Measurements from ENCODE around the gene ANXA8L1. TPM values are rescaled to one million over a fixed set of nuclear protein-coding genes. Genes with fewer than 3 reads are reported as not detected.
"Not testable (repeated sequence)": the region's sequence is repeated elsewhere in the genome, so short reads cannot be mapped to it uniquely, and the experiment has no call there.

Gene ANXA8L1
- total and polyA plus RNA-seq, 2 donors (not counting 1 experiment from before 2014, with no cell fraction given) = not detected

DNA sequence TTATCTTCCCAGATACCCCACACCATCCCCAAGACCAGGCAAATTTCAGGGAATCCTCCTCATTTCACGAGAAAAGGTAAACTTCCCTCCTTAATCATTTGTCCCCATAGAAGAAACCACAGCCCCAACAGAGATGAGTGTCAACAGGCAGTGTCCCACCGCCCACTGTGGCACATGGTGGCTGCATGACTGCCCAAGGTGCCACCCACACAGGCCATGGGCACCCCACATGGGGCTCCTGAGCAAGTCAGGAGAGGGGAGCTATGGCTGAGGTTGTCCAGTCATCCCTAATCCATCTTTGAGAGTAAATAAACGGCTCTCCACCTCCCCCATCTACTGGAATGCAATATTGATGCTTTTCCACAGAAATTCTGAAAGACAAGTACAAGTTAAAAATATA is 44.7 kb upstream of the ANXA8L1 start:
- TF ChIP-seq, protein P1, sequence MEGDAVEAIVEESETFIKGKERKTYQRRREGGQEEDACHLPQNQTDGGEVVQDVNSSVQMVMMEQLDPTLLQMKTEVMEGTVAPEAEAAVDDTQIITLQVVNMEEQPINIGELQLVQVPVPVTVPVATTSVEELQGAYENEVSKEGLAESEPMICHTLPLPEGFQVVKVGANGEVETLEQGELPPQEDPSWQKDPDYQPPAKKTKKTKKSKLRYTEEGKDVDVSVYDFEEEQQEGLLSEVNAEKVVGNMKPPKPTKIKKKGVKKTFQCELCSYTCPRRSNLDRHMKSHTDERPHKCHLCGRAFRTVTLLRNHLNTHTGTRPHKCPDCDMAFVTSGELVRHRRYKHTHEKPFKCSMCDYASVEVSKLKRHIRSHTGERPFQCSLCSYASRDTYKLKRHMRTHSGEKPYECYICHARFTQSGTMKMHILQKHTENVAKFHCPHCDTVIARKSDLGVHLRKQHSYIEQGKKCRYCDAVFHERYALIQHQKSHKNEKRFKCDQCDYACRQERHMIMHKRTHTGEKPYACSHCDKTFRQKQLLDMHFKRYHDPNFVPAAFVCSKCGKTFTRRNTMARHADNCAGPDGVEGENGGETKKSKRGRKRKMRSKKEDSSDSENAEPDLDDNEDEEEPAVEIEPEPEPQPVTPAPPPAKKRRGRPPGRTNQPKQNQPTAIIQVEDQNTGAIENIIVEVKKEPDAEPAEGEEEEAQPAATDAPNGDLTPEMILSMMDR (IDR thresholded peaks at IDR 0.05) = no peak
- TF ChIP-seq EZH2 (IDR thresholded peaks at IDR 0.05; ENCODE audit: borderline replicate concordance, insufficient read depth, low read depth, low read length, poor library complexity, severe bottlenecking) = no peak
- H2AFZ ChIP-seq (ENCODE audit: insufficient read depth, low read depth, low read length, poor library complexity, severe bottlenecking) = no peak overlapping the region
- H3K4me3 ChIP-seq (ENCODE audit: control extremely low read depth in 1 of 5, extremely low read depth in 1 of 5, insufficient read depth in 1 of 5, low read depth in 2 of 5, low read length in 4 of 5) = no peak overlapping the region
- no peak for ATAC-seq (ENCODE audit: low read depth)
- no peaks in the 10 kb centered on the region for H3K79me2 ChIP-seq (ENCODE audit: control insufficient read depth, insufficient read depth, low read length)
- WGBS (ENCODE audit: insufficient coverage) = 81% methylated on average over 2 of the region's 3 CpGs
- no peaks in the 10 kb centered on the region for H3K36me3 ChIP-seq (replicated peaks in 1 of 2; ENCODE audit: control extremely low read depth in 1 of 2, control insufficient read depth in 1 of 2, extremely low read depth in 1 of 2, insufficient read depth in 2 of 2, low read length in 1 of 2)
- Mint-ChIP-seq H3K4me3 (no peak overlapping the region), H3K4me1 (no peaks in the 10 kb centered on the region), H3K27me3 (peaks cover 33% of the 10 kb centered on the region), H3K9me3 (ENCODE audit: insufficient read depth) (no peaks in the 10 kb centered on the region), H3K27ac (no peak overlapping the region)
- H3K27me3 ChIP-seq (replicated peaks in 1 of 4; ENCODE audit: control extremely low read depth in 1 of 4, control insufficient read depth in 3 of 4, insufficient read depth in 4 of 4, low read length in 3 of 4) = peaks cover 0 to 4% (median 0%) of the 10 kb centered on the region in 4 experiments
- H3K9ac ChIP-seq (ENCODE audit: low read length) = no peak overlapping the region
- intact Hi-C loops (cut with micrococcal nuclease) = no loop called here
- no peak overlapping the region for H3K27ac ChIP-seq (ENCODE audit: low read length in 2 of 2)
- H3K9me3 ChIP-seq (ENCODE audit: control extremely low read depth in 1 of 3, control insufficient read depth in 2 of 3, insufficient read depth in 1 of 3, low read length in 2 of 3) = no peaks in the 10 kb centered on the region
- POLR2A ChIA-PET = no interaction called here
- no peak for DNase-seq
- no peaks in the 10 kb centered on the region for H3K4me1 ChIP-seq (ENCODE audit: control insufficient read depth in 2 of 2, insufficient read depth in 2 of 2, low read length in 2 of 2)
- H3K4me2 ChIP-seq (replicated peaks; ENCODE audit: low read depth, low read length, poor library complexity, severe bottlenecking) = no peak overlapping the region
- CTCF ChIA-PET = no interaction called here
- H4K20me1 ChIP-seq (ENCODE audit: control insufficient read depth, insufficient read depth, low read length, poor library complexity, severe bottlenecking) = no peaks in the 10 kb centered on the region

DNA sequence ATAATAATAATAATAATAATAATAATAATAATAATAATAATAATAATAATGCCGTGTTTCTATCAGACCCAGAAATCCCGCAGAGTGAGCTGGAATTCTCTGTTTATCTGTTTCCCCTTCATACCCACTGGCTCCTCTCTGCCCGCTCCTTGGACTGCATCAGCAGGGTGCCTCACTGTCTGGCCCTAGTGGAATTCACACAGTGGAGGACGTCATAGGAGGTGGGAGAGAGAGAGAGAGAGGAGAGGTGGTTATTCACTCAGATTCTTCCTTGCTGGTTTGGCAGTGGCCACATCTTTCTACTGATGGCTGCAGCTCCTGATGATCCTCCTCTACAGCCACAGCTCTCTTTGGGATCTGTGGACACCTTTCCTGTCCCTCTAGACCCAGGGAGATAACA is 10.1 kb upstream of the ANXA8L1 start:
- H3K4me2 ChIP-seq (replicated peaks; ENCODE audit: low read depth, low read length, poor library complexity, severe bottlenecking); ATAC-seq (ENCODE audit: low read depth); H2AFZ ChIP-seq (ENCODE audit: insufficient read depth, low read depth, low read length, poor library complexity, severe bottlenecking); H3K4me1 ChIP-seq (ENCODE audit: control insufficient read depth in 2 of 2, insufficient read depth in 2 of 2, low read length in 2 of 2); H3K9me3 ChIP-seq (ENCODE audit: control extremely low read depth in 1 of 3, control insufficient read depth in 2 of 3, insufficient read depth in 1 of 3, low read length in 2 of 3); POLR2A ChIA-PET; H3K4me3 Mint-ChIP-seq; H3K36me3 ChIP-seq (replicated peaks in 1 of 2; ENCODE audit: control extremely low read depth in 1 of 2, control insufficient read depth in 1 of 2, extremely low read depth in 1 of 2, insufficient read depth in 2 of 2, low read length in 1 of 2); H3K4me1 Mint-ChIP-seq; H3K9ac ChIP-seq (ENCODE audit: low read length); H3K27me3 ChIP-seq (replicated peaks in 1 of 4; ENCODE audit: control extremely low read depth in 1 of 4, control insufficient read depth in 3 of 4, insufficient read depth in 4 of 4, low read length in 3 of 4); DNase-seq; H3K4me3 ChIP-seq (ENCODE audit: control extremely low read depth in 1 of 5, extremely low read depth in 1 of 5, insufficient read depth in 1 of 5, low read depth in 2 of 5, low read length in 4 of 5); CTCF ChIA-PET; intact Hi-C loops (cut with micrococcal nuclease); H3K9me3 Mint-ChIP-seq (ENCODE audit: insufficient read depth); H3K27ac Mint-ChIP-seq; H3K27ac ChIP-seq (ENCODE audit: low read length in 2 of 2); H4K20me1 ChIP-seq (ENCODE audit: control insufficient read depth, insufficient read depth, low read length, poor library complexity, severe bottlenecking); H3K27me3 Mint-ChIP-seq; H3K79me2 ChIP-seq (ENCODE audit: control insufficient read depth, insufficient read depth, low read length): not testable (repeated sequence)
- WGBS (ENCODE audit: insufficient coverage) = no CpG with 5 or more reads among the region's 4 CpGs

DNA sequence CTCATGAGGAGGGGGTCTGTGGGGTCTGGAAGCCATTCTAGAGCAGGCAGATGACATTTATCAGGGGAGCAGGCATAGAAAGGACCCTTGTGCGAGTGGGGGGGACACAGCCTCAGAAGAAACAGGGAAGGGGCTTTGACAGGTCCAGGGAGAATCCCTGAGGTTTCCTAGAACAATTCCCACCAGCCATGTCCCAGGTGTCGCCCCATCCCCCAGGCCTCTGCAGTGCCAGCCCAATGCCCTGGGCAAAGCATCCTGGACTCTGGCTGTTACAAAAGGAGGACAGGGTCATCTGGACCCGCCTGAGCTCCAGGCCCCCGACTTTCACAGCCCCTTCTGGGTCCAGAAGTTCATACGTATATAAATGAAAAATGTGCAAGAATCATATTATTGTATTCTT is 8.4 kb upstream of the ANXA8L1 start:
- H3K4me1 ChIP-seq (ENCODE audit: control insufficient read depth in 2 of 2, insufficient read depth in 2 of 2, low read length in 2 of 2); DNase-seq; H3K4me2 ChIP-seq (replicated peaks; ENCODE audit: low read depth, low read length, poor library complexity, severe bottlenecking); H3K27ac Mint-ChIP-seq; H3K9me3 ChIP-seq (ENCODE audit: control extremely low read depth in 1 of 3, control insufficient read depth in 2 of 3, insufficient read depth in 1 of 3, low read length in 2 of 3); H3K9me3 Mint-ChIP-seq (ENCODE audit: insufficient read depth); H3K27me3 Mint-ChIP-seq; H2AFZ ChIP-seq (ENCODE audit: insufficient read depth, low read depth, low read length, poor library complexity, severe bottlenecking); H3K4me1 Mint-ChIP-seq; H3K4me3 ChIP-seq (ENCODE audit: control extremely low read depth in 1 of 5, extremely low read depth in 1 of 5, insufficient read depth in 1 of 5, low read depth in 2 of 5, low read length in 4 of 5); H3K27ac ChIP-seq (ENCODE audit: low read length in 2 of 2); H3K27me3 ChIP-seq (replicated peaks in 1 of 4; ENCODE audit: control extremely low read depth in 1 of 4, control insufficient read depth in 3 of 4, insufficient read depth in 4 of 4, low read length in 3 of 4); intact Hi-C loops (cut with micrococcal nuclease); H3K36me3 ChIP-seq (replicated peaks in 1 of 2; ENCODE audit: control extremely low read depth in 1 of 2, control insufficient read depth in 1 of 2, extremely low read depth in 1 of 2, insufficient read depth in 2 of 2, low read length in 1 of 2); CTCF ChIA-PET; H3K9ac ChIP-seq (ENCODE audit: low read length); H4K20me1 ChIP-seq (ENCODE audit: control insufficient read depth, insufficient read depth, low read length, poor library complexity, severe bottlenecking); POLR2A ChIA-PET; ATAC-seq (ENCODE audit: low read depth); H3K4me3 Mint-ChIP-seq; H3K79me2 ChIP-seq (ENCODE audit: control insufficient read depth, insufficient read depth, low read length): not testable (repeated sequence)
- 40% methylated on average over 1 of the region's 5 CpGs for WGBS (ENCODE audit: insufficient coverage)

All from B cell (primary cell).